Stimulated activated naive B cell treated with anti-CD40 and anti-IgM and Interleukin-4, amounts not matched to agents 10 μg/mL and 1 μg/mL and 100 μg/mL, for 72 hours (primary cell): ENCODE results near the gene PHACTR1.
"Not testable (repeated sequence)": the region's sequence is repeated elsewhere in the genome, so short reads cannot be mapped to it uniquely, and the experiment has no call there.

ENCODE experiments used
- ATAC-seq, 2 donors: fragments of 150-1000 bp; cut with Tn5 transposase; replicated peaks; 2 replicates each; pipeline ENCODE4 v1.10.0; 2021; ENCODE audit warnings: moderate library complexity in 1 of 2
- DNase-seq: peaks from one replicate; pipeline ENCODE4 v3.0.0; 2021
- H3K27ac Mint-ChIP-seq: one replicate; pipeline ENCODE4 v1.8.0; 2022; ENCODE audit warnings: mild to moderate bottlenecking, mixed read lengths
- H3K27me3 Mint-ChIP-seq, 2 donors: one replicate each; pipeline ENCODE4 v1.8.0; 2022; ENCODE audit warnings: mixed read lengths in 2 of 2
- H3K36me3 Mint-ChIP-seq, 2 donors: one replicate each; pipeline ENCODE4 v1.8.0; 2022; ENCODE audit warnings: mixed read lengths in 2 of 2, mild to moderate bottlenecking in 1 of 2
- H3K4me1 Mint-ChIP-seq, 2 donors: one replicate each; pipeline ENCODE4 v1.8.0; 2022; ENCODE audit warnings: mixed read lengths in 2 of 2, mild to moderate bottlenecking in 1 of 2
- H3K4me3 Mint-ChIP-seq, 2 donors: one replicate each; pipeline ENCODE4 v1.8.0; 2022; ENCODE audit warnings: mild to moderate bottlenecking in 2 of 2, mixed read lengths in 2 of 2, moderate library complexity in 1 of 2
- H3K9me3 Mint-ChIP-seq, 2 donors: one replicate each; pipeline ENCODE4 v1.8.0; 2022; ENCODE audit warnings: mixed read lengths in 2 of 2, mild to moderate bottlenecking in 1 of 2

Gene PHACTR1

GRCh38 chr6:12935637-12936036, 219.1 kb downstream of the PHACTR1 start:
- Mint-ChIP-seq H3K9me3 (no peaks in the 10 kb centered on the region), H3K27ac (no peak overlapping the region), H3K27me3 (peaks cover 0 to 5% of the 10 kb centered on the region in 2 donors), H3K4me1 (peaks cover 0 to 2% of the 10 kb centered on the region in 2 donors), H3K36me3 (no peaks in the 10 kb centered on the region), H3K4me3 (no peak overlapping the region)
- DNase-seq (no peak), ATAC-seq (no peak)

- no peak overlapping the region for H3K4me3 Mint-ChIP-seq
- DNase-seq: no peak
These were observed 221.4 kb downstream of the PHACTR1 start for GRCh38 chr6:12937971-12938370.

GRCh38 chr6:12939314-12939713, 222.7 kb downstream of the PHACTR1 start:
- Mint-ChIP-seq H3K27me3 (peaks cover 0 to 5% of the 10 kb centered on the region in 2 donors), H3K4me1 (peaks cover 4 to 10% of the 10 kb centered on the region in 2 donors), H3K36me3 (no peaks in the 10 kb centered on the region), H3K9me3 (no peaks in the 10 kb centered on the region), H3K27ac (no peak overlapping the region), H3K4me3 (no peak overlapping the region)
- no peak for DNase-seq
- no peak for ATAC-seq

More at GRCh38 chr6:12937971-12938370, 221.4 kb downstream of the PHACTR1 start:
- ATAC-seq: no peak
- no peak overlapping the region for H3K27ac Mint-ChIP-seq
- H3K4me1 Mint-ChIP-seq: peaks cover 4 to 8% of the 10 kb centered on the region in 2 donors
- no peaks in the 10 kb centered on the region for H3K9me3 Mint-ChIP-seq
- H3K27me3 Mint-ChIP-seq: peaks cover 0 to 5% of the 10 kb centered on the region in 2 donors
- H3K36me3 Mint-ChIP-seq: no peaks in the 10 kb centered on the region

GRCh38 chr6:12941422-12941821, 224.9 kb downstream of the PHACTR1 start:
- peaks cover 0 to 5% of the 10 kb centered on the region in 2 donors for H3K27me3 Mint-ChIP-seq
- DNase-seq (no peak), ATAC-seq (no peak)
- no peak overlapping the region for H3K4me3 Mint-ChIP-seq
- peaks cover 11 to 27% of the 10 kb centered on the region in 2 donors for H3K4me1 Mint-ChIP-seq
- H3K27ac Mint-ChIP-seq: no peak overlapping the region
- no peaks in the 10 kb centered on the region for H3K36me3 Mint-ChIP-seq
- peaks cover 0 to 2% of the 10 kb centered on the region in 2 donors for H3K9me3 Mint-ChIP-seq

- no peak for ATAC-seq
- H3K9me3 Mint-ChIP-seq: peaks cover 0 to 3% of the 10 kb centered on the region in 2 donors
- H3K4me1 Mint-ChIP-seq: peaks cover 15 to 43% of the 10 kb centered on the region in 2 donors
- DNase-seq: no peak
- no peak overlapping the region for H3K27ac Mint-ChIP-seq
- H3K4me3 Mint-ChIP-seq: no peak overlapping the region
- no peaks in the 10 kb centered on the region for H3K36me3 Mint-ChIP-seq
- H3K27me3 Mint-ChIP-seq: peaks cover 0 to 3% of the 10 kb centered on the region in 2 donors
These were observed 227.0 kb downstream of the PHACTR1 start for GRCh38 chr6:12943549-12943948.

GRCh38 chr6:12944001-12944400, 227.4 kb downstream of the PHACTR1 start:
- no peak for DNase-seq
- peaks cover 0 to 3% of the 10 kb centered on the region in 2 donors for H3K9me3 Mint-ChIP-seq

GRCh38 chr6:12944528-12944927, 228.0 kb downstream of the PHACTR1 start:
- peaks cover 15 to 43% of the 10 kb centered on the region in 2 donors for H3K4me1 Mint-ChIP-seq
- H3K9me3 Mint-ChIP-seq, H3K4me3 Mint-ChIP-seq, H3K36me3 Mint-ChIP-seq, ATAC-seq, DNase-seq, H3K27ac Mint-ChIP-seq, H3K27me3 Mint-ChIP-seq: not testable (repeated sequence)

More at GRCh38 chr6:12944001-12944400, 227.4 kb downstream of the PHACTR1 start:
- Mint-ChIP-seq H3K27me3 (no peaks in the 10 kb centered on the region), H3K4me1 (peaks cover 15 to 43% of the 10 kb centered on the region in 2 donors), H3K4me3 (no peak overlapping the region), H3K36me3 (no peaks in the 10 kb centered on the region), H3K27ac (no peak overlapping the region)
- no peak for ATAC-seq

GRCh38 chr6:12947151-12947871, 230.7 kb downstream of the PHACTR1 start:
- H3K4me1 Mint-ChIP-seq: peaks cover 13 to 35% of the 10 kb centered on the region in 2 donors
- peaks cover 0 to 3% of the 10 kb centered on the region in 2 donors for H3K27me3 Mint-ChIP-seq
- H3K36me3 Mint-ChIP-seq: no peaks in the 10 kb centered on the region
- H3K27ac Mint-ChIP-seq: no peak overlapping the region
- H3K4me3 Mint-ChIP-seq: no peak overlapping the region
- DNase-seq: no peak
- ATAC-seq: no peak
- H3K9me3 Mint-ChIP-seq: peaks cover 0 to 5% of the 10 kb centered on the region in 2 donors

GRCh38 chr6:12947967-12948366, 231.4 kb downstream of the PHACTR1 start:
- Mint-ChIP-seq H3K4me3 (no peak overlapping the region), H3K36me3 (no peaks in the 10 kb centered on the region), H3K27ac (no peak overlapping the region)

GRCh38 chr6:12950976-12951375, 234.4 kb downstream of the PHACTR1 start:
- Mint-ChIP-seq H3K27ac (no peak overlapping the region), H3K27me3 (peaks cover 4 to 19% of the 10 kb centered on the region in 2 donors), H3K4me3 (no peak overlapping the region), H3K9me3 (peaks cover 0 to 3% of the 10 kb centered on the region in 2 donors), H3K36me3 (no peaks in the 10 kb centered on the region), H3K4me1 (peaks cover 7 to 20% of the 10 kb centered on the region in 2 donors)
- ATAC-seq: no peak
- DNase-seq: no peak

More at GRCh38 chr6:12947967-12948366, 231.4 kb downstream of the PHACTR1 start:
- no peak for DNase-seq
- peaks cover 0 to 5% of the 10 kb centered on the region in 2 donors for H3K9me3 Mint-ChIP-seq
- ATAC-seq: no peak
- peaks cover 13 to 35% of the 10 kb centered on the region in 2 donors for H3K4me1 Mint-ChIP-seq
- H3K27me3 Mint-ChIP-seq: peaks cover 0 to 5% of the 10 kb centered on the region in 2 donors

GRCh38 chr6:12951415-12951814, 234.8 kb downstream of the PHACTR1 start:
- Mint-ChIP-seq H3K4me1 (peaks cover 4 to 16% of the 10 kb centered on the region in 2 donors), H3K27ac (no peak overlapping the region), H3K36me3 (no peaks in the 10 kb centered on the region), H3K9me3 (peaks cover 0 to 3% of the 10 kb centered on the region in 2 donors), H3K27me3 (peaks cover 9 to 23% of the 10 kb centered on the region in 2 donors), H3K4me3 (no peak overlapping the region)
- DNase-seq: no peak
- no peak for ATAC-seq

- H3K4me3 Mint-ChIP-seq: no peak overlapping the region
- no peak overlapping the region for H3K27ac Mint-ChIP-seq
- DNase-seq: no peak
- peaks cover 15 to 28% of the 10 kb centered on the region in 2 donors for H3K27me3 Mint-ChIP-seq
- peaks cover 0 to 3% of the 10 kb centered on the region in 2 donors for H3K9me3 Mint-ChIP-seq
- no peaks in the 10 kb centered on the region for H3K36me3 Mint-ChIP-seq
- ATAC-seq: no peak
- peaks cover 3 to 18% of the 10 kb centered on the region in 2 donors for H3K4me1 Mint-ChIP-seq
These were observed 235.8 kb downstream of the PHACTR1 start for GRCh38 chr6:12952318-12952717.

- peak overlapping the region in 1 of 2 donors; percentile 98 for H3K4me3 Mint-ChIP-seq
- H3K36me3 Mint-ChIP-seq: no peaks in the 10 kb centered on the region
- H3K4me1 Mint-ChIP-seq: peaks cover 11 to 21% of the 10 kb centered on the region in 2 donors
- H3K9me3 Mint-ChIP-seq: no peaks in the 10 kb centered on the region
- peaks cover 28 to 40% of the 10 kb centered on the region in 2 donors for H3K27me3 Mint-ChIP-seq
- H3K27ac Mint-ChIP-seq: no peak overlapping the region
- no peak for DNase-seq
- ATAC-seq: no peak
These were observed 239.4 kb downstream of the PHACTR1 start for GRCh38 chr6:12955956-12956355.

GRCh38 chr6:12956991-12957320, 240.4 kb downstream of the PHACTR1 start:
- DNase-seq: no peak
- peaks cover 28 to 40% of the 10 kb centered on the region in 2 donors for H3K27me3 Mint-ChIP-seq
- H3K9me3 Mint-ChIP-seq: no peaks in the 10 kb centered on the region
- H3K4me3 Mint-ChIP-seq: peak overlapping the region; percentile 93 to 98
- ATAC-seq: peak in 1 of 2 donors; percentile 8
- peaks cover 11 to 22% of the 10 kb centered on the region in 2 donors for H3K4me1 Mint-ChIP-seq
- no peaks in the 10 kb centered on the region for H3K36me3 Mint-ChIP-seq
- H3K27ac Mint-ChIP-seq: peak overlapping the region; percentile 93
